Hematopoietic multipotent progenitor cell (in vitro differentiated cells): ENCODE results near the gene SPRED3. TPM values are rescaled to one million over a fixed set of nuclear protein-coding genes. Genes with fewer than 3 reads are reported as not detected.

Experiments
- DNase-seq, 3 donors: peaks; one replicate each; pipeline ENCODE4 v3.0.0-alpha.2; 2011 to 2015; ENCODE audit warnings: low read depth in 2 of 3, low spot score in 2 of 3
- total RNA-seq: library from RNA; depleted of rRNA; stranded (reverse); fragments of >200 nt; gene quantifications from one replicate; pipeline ENCODE4 v1.2.3, GENCODE V29; 2012

Gene SPRED3
- total RNA-seq, 1 donor: under 0.01 TPM

DNA sequence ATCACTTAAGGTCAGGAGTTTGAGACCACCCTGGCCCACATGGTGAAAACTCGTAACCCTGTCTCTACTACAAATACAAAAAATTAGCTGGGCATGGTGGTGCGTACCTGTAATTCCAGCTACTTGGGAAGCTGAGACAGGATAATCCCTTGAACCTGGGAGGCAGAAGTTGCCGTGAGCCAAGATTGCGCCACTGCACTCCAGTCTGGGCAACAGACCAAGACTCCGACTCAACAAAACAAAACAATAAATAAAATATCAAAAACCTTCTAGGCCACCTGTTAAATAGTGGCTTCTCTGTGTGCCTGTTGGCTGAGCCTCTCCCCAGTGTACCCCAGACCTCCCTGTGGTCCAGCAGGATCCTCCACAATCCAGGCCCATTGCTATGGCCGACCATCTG lies 17.4 kb upstream of the SPRED3 start:
- no peak for DNase-seq

DNA sequence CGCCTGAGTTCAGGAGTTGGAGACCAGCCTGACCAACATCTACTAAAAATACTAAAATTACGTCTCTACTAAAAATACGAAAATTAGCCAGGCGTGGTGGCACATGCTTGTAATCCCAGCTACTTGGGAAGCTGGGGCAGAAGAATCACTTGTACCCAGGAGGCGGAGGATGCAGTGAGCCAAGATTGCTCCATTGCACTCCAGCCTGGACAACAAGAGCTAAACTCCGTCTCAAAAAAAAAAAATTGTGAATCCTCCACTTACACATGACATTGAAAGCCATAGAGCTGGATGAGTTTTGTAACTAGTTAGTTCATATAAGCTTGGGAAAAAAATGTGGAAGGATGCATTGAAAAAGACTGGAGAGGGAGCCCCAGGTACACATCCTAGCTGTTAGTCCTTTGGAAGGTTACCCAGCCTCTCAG lies 14.6 kb upstream of the SPRED3 start:
- no peak for DNase-seq

DNA sequence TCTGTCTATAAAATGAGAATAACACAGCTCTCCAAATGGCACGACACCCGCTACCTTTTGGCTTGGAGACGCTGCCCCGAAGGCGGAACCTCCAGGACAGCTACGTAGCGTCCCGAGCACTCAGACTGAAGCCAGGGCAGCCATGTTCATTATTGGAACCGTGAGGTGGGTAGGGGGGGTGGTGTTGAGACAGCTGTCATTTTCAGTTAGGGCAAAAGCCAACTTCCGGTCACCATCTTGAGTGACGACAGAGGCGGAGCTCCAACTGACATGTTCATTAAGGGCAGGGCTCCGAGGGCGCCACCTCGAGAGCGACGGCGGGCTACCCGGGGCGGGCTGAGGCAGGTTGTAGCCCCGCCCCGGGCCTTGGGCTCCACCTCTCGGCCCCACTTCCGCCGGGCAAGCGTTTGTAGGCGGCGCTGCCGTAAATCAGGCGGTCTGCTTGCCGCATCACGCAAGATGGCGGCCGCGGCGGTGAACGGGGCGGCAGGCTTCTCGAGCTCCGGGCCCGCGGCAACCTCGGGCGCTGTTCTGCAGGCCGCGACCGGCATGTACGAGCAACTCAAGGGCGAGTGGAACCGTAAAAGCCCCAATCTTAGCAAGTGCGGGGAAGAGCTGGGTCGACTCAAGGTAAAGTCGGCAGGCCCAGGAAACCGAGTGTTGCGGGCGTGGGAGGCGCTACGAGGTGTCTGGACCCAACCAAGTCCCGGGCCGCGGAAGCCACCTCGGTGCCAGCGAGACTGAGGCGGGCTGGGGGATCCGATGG lies 14.0 kb upstream of the SPRED3 start, which contains the start of gene PSMD8:
Gene PSMD8 (plus strand): TSS at position 240 of the 766 bp plus-strand sequence. CDS start 31 bp downstream, at position 271.
- peak; percentile 96 to 100 (median 100) for DNase-seq

DNA sequence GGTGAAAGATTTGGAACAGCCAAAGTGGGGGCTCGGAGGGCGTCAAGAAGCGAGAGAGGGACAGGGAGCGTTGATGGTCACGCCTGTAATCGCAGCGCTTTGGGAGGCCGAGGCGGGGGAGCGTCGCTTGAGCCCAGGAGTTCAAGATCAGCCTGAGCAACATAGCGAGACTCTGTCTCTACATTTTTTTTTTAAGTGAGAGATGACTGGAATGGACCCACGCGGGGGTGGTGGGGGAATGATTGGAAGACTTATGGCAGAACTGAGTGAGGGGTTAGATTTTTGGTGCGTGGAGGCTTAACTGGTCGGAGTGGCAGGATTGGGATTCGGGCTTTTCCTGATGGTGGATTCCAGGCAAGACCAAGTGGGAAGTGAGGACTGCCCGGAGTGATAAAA lies 13.4 kb upstream of the SPRED3 start:
- DNase-seq: no peak

DNA sequence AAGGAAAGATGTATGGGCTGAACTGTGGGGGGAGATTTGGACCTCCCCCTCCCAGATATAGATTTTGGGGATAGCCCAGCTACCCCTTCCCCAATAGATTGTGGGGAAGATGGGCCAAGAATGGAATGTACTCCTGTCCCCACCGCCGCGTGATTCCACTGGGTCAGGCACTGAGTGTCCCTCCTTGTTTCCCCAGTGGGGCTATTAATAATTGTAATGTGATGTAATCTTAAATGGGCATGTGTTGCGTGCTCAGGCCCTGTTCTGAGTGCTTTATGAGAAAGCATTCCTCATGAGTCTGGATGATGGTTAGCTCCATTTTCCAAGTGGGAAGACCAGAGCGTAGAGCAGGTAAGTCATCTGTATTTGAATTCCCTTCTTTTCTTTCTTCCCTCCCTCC lies 12.7 kb upstream of the SPRED3 start:
- no peak for DNase-seq

DNA sequence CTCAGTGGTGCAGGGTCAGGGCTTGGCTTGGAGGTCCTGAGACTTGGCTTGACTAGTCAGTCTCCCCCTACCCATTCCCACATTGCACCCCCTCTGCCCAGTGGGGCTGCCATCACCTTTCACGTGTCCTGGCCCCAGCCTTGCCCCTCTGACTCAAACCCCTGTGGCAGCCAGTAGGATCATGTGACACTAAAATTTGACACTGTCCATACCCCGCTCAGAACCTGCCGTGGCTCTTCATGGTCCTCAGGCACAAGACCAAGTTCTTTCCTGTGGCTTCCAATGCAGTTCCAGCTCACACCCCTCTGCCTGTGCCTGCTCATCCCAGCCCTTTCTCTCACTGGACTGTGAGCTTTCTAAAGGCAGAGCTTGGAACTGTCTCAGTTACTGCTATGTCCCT lies 11.9 kb upstream of the SPRED3 start:
- DNase-seq: no peak

DNA sequence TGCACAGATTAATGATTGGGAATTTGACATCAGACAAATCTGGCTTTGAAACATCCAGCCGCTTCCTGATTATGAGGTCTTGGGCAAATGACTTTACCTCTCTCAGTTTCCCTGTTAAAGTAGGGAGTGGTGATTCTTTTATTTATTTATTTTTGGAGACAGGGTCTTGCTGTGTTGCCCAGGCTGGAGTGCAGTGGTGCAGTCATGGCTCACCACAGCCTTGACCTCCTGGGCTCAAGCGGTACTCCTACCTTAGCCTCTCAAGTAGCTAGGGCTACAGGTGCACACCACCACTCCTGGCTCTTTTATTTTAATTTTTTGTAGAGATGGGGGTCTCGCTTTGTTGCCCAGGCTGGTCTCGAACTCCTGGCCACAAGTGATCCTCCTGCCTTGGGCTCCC lies 11.4 kb upstream of the SPRED3 start:
- no peak for DNase-seq

DNA sequence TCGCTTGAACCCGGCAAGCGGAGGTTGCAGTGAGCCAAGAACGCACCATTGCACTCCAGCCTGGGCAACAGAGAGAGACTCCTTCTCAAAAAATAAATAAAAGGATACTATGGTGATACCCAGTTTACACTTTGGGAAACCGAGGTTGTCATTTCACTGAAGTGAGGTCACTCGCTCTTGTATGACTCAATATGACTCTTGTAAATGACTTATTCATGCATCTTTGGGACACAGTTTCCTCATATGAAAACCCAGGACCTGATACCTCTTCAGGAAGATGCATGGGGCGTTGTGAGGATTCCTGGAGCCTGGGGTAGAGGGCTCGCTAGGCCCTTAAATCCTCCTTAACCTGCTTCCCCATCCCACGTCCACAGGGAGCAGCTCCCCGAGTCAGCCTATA lies 9.6 kb upstream of the SPRED3 start:
- DNase-seq: no peak

DNA sequence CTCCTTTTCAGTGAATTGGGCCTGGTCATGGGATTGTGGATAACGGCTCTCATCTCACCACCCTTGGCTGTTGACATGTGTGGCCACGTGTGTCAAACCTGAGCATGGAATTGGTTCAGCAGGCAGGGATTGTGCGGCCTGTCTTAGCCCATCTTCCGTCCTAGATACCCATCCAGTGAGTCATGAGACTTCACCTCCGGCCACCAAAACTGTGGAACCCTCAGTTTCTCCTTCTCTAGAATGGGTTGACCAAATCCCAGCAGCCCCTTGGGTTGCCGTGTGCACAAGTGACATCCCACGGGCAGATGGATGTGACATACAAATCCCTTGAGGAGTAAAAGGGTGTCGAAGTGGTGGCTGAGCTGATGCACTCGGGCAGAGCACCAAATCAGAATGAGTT lies 7.4 kb upstream of the SPRED3 start:
- DNase-seq: no peak

DNA sequence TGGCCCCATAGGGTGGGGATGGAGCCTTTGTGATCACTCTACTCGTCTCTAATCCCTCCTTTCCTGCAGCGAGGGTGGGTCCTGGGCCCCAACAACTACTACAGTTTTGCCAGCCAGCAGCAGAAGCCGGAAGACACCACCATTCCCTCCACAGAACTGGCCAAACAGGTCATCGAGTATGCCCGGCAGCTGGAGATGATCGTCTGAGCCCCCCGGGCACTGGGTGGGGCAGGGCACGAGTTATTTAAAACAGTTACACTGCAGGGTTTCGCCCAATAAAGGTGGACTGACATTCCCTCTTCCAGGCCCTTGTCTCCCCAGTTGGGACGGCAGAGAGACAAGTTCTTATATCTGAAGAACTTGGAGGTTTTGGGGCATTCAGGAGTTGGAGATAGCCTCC lies 5.3 kb upstream of the SPRED3 start:
- no peak for DNase-seq

DNA sequence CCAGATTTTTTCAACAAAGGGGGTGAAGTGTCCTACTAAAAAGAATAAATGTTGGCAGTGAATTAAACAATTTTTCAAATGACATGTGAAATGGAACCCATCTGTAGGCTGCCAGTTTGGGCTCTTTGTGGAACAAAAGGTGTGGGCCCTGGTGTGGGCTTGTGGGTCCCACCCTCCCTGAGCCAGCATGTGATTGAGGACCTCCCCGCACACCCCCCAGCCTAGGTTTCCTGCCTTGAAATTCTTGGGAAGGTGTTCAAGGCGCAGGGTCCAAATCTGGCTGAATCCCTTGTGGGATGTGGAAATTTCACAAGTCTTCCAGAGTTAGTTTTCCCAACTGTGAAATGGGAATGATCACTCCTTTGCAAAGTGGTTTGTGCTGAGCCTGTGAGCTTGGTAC lies 4.8 kb upstream of the SPRED3 start:
- no peak for DNase-seq

DNA sequence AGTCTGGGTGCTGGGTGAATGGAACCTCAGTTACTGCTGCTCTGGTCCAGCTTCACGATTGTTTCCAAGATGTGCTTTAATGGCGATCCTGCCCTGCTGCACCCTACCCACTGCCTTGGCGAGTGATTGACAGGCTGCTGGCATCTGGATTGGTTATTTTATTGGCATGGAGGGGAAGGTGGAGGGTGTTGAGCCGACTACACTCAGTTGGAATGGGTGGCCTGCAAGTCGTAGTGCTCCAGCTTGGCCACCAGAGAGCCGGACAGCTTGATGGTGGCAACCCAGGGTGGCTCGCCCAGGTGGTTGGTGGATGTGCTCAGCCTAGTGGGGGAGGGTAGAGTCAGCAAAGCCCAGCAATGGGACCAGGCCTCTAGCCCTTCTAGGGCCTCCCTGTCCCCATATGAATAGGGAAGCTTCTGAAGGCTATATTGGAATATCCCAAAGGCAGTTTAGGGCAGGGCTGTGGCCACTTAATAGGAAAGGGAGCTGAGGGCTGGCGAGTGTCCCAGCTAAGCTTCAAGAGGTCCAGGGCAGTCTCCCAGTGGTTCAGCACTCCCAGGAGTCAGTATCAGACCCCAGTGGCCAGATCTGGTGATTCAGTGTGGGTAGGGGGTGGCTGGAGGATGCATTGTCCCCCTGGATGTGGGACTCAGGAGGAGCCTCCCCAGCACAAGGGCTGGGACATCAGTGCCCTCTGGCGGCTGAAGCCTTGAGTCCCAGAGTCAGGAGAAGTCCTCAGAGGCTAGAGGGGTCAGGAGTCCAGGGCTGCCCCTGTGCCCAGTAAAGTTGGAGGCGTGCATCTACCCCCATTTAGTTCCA lies 4.1 kb upstream of the SPRED3 start:
- no peak for DNase-seq

DNA sequence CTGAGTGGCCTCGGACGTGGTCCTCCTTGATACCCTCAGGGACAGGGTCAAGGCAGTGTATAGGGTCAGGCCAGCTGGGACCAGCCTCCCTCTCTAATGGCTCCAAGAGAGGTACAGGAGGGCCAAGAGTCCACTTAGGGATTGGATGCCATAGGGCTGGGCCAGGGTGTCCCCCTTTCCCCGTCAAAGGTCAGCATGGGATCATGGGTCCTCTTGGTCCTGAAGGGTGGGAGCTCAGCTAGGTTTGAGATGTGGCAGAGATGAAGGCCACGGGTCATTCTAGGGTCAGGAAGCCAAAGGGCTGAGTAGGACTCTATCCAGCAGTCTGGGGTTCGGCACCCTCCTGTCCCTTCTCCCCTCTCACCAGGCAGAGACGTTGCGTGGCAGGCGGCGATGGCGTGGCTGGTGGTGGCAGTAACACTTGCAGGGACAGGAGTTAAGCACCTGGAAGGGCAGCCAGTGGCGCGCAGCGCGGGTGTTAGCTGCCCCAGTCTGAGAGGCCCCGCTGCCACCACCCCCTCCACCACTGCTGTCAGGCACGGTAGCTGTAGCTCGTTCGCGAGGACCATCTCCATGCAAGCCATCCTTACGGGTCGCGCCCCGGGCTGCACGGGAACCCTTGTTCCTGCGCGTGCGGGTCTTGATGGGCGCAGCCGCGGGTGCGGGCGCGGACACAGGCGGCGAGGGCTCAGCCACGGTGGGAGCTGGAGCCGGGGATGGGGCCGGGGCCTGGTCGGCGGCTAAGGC lies 3.3 kb upstream of the SPRED3 start:
- no peak for DNase-seq

DNA sequence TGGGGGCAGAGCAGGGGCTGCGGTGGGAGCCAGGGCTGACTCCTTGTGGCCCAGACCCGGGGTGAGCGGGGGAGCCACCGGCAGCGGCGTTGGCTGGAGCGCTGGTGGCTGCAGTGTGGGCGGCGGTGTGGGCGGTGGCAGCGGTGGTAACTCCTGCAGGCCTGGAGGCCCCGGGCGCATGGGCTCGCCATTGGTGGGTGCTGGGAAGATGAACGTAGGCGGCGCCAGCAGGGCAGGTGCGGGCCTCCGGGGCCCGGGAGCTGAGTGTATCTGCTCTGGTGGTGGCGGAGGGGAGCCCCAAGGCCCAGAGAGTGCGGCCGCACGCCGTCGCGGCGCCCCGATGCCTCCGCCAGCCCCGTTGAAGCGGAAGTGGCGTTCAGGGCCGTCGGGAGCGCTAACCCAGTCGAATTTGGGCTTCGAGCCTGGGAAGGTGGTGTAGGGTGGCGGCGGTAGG lies 2.7 kb upstream of the SPRED3 start:
- peak in 1 of 3 donors; percentile 27 for DNase-seq

DNA sequence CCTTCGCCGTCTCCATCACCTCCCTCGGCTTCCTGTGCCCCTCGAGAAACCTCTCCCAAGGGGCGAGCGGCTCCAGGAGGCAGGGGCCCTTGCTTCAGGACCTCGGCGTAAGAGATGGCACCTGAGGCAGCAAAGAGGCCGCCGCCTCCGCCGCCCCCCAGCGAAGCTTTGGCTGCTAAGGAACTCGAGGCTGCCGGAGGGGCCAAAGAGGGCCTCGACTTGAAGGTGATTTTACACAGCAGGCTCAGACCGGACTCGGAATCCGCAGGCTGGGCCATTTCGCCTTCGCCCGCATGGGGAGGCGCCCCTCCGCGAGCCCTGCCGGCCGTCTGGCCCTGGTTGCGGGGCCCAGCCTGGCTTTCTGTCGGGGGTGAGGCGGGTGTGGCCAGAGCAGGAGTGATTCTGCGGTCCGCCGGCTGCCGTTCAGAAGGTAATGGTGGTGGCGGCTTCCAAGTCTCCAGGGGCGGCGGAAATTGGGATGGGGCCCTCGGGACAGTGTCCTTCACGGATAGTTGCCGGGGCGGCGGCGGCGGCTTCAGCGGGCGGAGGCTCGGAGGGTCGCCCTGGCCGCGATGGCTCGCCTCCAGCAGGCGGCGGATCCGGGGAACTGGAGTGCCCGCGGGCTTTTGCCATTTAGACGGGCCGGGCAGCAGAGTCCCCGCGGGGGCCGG lies 2.1 kb upstream of the SPRED3 start:
- no peak for DNase-seq

DNA sequence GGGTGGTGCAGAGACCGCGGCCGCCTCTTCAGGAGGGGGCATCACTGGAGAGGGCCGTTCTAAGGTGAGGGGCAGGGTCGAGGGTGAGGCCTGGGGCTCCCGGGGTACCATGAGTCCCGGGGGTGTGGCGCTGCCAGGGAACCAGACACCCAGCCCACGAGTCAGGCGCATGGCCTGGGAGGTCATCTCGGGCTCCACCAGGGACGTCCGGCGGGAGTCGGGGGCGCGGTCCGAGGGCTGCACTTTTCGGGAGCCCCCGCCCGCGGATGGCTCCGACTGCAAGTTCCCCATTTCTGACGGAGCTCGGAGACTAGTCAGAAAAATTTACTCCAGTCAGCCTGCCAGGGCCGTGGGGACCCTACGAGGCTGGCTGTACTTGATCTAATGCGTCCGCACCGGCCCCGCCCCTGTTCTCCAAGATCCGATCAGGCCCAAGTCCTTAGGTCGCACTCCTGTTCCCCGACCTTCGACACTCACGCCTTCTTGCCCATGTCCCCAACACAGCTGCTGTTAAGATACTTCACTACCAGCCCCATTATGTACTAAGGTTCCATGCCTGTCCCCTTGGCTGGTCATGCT lies 1.4 kb upstream of the SPRED3 start:
- peak in 2 of 3 donors; percentile 49 to 51 for DNase-seq

DNA sequence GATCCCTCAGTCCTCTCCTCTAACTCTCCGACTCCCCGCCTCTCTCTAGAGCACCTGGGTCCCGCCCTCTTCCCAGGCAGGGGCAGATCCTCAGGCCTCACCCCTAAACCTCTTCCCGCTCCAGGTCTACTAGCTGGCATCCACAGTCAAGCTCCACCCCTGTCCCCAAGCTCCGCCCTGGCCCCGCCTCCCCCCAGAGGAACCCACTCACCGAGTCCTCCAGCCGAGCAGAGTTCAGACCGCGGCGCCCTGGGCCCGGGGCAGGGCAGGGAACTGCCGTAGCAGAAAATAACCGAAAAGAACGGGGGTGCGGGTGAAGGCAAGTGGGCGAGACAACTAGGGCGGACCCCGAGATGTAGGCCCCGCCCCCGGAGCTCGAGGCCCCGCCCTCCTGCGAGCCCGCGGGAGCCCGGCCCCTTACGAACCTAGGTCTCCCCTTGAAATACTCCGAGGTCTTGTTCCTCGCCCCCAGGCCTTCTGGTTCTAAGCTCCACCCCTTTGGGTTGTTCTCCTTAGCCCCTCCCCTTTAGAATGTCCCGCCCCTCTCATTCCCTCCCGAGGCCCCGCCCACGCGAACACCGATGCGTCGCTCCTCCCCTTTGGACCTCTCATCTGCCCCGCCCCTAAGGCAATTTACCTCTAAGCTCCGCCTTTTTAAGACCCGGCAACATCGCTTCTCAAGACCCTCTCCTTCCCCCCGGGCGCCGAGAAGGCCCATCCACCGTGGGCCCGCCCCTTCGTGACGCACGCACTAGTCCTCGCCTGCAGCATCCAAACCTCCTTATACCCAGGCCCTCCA lies 748 bp upstream of the SPRED3 start, which contains the start of gene GGN:
Gene GGN (minus strand): TSS at position 485 of the 799 bp plus-strand sequence. CDS start 773 bp downstream, outside the sequence.
- peak; percentile 50 to 77 (median 69) for DNase-seq

DNA sequence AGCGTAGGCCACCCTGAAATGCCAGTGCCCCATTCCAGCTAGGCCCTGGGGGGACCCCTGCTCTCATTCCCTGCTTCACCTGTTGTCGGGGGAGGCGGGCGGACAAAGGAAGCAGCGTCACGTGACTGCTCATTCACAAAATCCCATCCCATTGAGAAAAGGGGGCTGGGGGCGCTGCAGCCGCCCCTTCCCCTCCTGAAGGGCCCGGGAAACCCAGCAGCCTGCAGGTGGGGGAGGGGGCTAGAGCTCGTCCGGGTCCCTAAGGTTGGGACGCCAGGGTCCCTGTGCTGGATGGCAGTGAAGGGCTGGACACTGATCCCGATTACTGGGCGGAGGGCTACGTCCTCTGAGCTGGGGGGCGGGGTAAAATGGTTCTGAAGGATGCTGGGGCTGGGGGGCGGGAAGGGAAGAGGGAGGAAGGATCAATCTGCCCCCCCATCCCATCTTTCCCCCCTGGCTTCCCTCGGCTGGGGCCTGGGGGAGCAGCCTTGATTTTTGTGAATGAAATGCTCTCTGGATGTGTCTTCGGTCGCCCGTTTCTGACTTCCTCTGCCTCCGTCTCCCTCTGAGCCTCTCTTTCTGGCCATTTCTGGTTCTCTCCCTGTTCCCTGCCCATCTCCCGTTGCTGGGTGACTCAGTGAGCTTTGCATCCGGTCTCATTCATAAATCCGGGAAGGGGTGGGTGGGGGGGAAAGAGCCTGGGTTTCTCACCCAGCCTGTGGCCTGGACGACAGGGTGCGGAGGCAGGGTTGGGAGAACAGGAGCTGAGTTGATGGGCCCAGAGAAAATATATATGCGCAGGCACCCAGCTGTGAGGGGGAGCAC lies 816 bp downstream of the SPRED3 start:
- DNase-seq: no peak
